ENCODE results near the gene CCDC187. TPM values are rescaled to one million over a fixed set of nuclear protein-coding genes. Genes with fewer than 3 reads are reported as not detected.

CCDC187 gene
- total and polyA plus RNA-seq, 2 of the 13 experiments (the other 11 are each of a cell fraction or from before 2014, with no cell fraction given), result 0.03 to 0.13 TPM

DNA sequence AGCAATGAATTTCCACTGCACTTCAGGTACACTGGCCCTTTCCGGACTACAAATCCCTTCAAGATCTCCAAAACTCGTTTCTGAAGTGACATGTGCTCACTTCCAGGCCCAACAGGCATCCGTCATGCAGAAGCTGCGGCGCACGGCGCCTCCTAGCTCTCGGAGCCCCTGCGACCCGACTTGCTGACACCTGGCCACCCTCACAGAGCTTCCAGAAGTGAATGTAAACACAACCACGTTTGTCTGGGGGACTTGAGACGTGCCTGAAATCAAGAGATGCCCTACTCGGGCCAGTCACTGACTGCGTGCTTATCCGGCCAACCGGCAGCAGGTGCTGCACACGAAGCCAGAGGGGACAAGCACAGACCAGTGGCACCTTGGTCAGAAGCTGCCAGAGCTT lies 94.1 kb downstream of the CCDC187 start (continued):
- TF ChIP-seq, protein P1, sequence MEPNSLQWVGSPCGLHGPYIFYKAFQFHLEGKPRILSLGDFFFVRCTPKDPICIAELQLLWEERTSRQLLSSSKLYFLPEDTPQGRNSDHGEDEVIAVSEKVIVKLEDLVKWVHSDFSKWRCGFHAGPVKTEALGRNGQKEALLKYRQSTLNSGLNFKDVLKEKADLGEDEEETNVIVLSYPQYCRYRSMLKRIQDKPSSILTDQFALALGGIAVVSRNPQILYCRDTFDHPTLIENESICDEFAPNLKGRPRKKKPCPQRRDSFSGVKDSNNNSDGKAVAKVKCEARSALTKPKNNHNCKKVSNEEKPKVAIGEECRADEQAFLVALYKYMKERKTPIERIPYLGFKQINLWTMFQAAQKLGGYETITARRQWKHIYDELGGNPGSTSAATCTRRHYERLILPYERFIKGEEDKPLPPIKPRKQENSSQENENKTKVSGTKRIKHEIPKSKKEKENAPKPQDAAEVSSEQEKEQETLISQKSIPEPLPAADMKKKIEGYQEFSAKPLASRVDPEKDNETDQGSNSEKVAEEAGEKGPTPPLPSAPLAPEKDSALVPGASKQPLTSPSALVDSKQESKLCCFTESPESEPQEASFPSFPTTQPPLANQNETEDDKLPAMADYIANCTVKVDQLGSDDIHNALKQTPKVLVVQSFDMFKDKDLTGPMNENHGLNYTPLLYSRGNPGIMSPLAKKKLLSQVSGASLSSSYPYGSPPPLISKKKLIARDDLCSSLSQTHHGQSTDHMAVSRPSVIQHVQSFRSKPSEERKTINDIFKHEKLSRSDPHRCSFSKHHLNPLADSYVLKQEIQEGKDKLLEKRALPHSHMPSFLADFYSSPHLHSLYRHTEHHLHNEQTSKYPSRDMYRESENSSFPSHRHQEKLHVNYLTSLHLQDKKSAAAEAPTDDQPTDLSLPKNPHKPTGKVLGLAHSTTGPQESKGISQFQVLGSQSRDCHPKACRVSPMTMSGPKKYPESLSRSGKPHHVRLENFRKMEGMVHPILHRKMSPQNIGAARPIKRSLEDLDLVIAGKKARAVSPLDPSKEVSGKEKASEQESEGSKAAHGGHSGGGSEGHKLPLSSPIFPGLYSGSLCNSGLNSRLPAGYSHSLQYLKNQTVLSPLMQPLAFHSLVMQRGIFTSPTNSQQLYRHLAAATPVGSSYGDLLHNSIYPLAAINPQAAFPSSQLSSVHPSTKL (CRISPR knock-in tag; IDR thresholded peaks at IDR 0.05), result no peak
- TF ChIP-seq ZNF644 (CRISPR knock-in tag; IDR thresholded peaks at IDR 0.05; ENCODE audit: low read depth) (no peak), ZNF12 (CRISPR knock-in tag; IDR thresholded peaks at IDR 0.05) (no peak), NFE2L2 (IDR thresholded peaks at IDR 0.05; ENCODE audit: low read length) (no peak), ZNF34 (CRISPR knock-in tag; IDR thresholded peaks at IDR 0.05; ENCODE audit: borderline replicate concordance) (no peak), HCFC1 (IDR thresholded peaks at IDR 0.05; ENCODE audit: low read depth, low read length) (no peak)

DNA sequence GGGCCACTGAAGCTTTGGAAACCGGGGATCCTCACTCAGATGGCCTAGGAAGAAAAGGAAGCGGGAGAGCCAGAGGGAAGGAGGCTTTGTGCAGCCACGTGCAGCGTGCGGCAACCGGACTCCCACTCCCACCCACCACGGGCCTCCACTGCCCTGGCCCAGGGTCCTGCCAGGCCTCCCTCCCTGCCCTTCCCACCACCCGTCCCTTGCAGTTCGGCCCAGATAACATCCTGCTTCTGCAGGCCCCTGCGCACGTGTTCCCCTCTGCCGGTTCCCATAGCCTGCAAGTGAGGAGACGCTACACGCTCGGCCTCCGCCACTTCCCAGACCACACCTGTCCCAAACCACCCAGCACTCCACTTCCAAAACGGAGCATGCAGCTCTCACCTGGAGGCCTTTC lies 94.7 kb downstream of the CCDC187 start:
- ATAC-seq, result no peak
- H3K79me2 ChIP-seq (ENCODE audit: insufficient read depth, low read length), result no peaks in the 10 kb centered on the region
- no peak for FAIRE-seq
- H3K4me2 ChIP-seq (ENCODE audit: low read depth, low read length), result no peak overlapping the region
- no peak for DNase-seq (ENCODE audit: low spot score)
- POLR2A ChIA-PET, result no interaction called here
- H3K9ac ChIP-seq (ENCODE audit: insufficient read depth, low read depth, low read length), result no peak overlapping the region
- peaks cover 12% of the 10 kb centered on the region for H3K4me1 ChIP-seq (ENCODE audit: insufficient read depth, low read length)
- in situ Hi-C loops (cut with HindIII; ENCODE audit: extremely low pct_ligation_motif_present, low pct_unique_long_range_greater_than_20kb) (no loop called here), intact Hi-C loops (cut with micrococcal nuclease; ENCODE audit: unreplicated experiment) (no loop called here)
- no peaks in the 10 kb centered on the region for H3K9me3 ChIP-seq (ENCODE audit: low read length)
- H3K27me3 ChIP-seq (ENCODE audit: control insufficient read depth in 1 of 2, insufficient read depth in 2 of 2, low read length in 2 of 2), result peaks cover 0 to 3% of the 10 kb centered on the region in 2 experiments; a peak in 2 of 5 replicates
- H3K36me3 ChIP-seq (replicated peaks in 1 of 2; ENCODE audit: control insufficient read depth in 1 of 2, insufficient read depth in 2 of 2, low read length in 2 of 2), result peaks cover 22 to 52% of the 10 kb centered on the region in 2 experiments
- peaks cover 25% of the 10 kb centered on the region; the same call in 1 of the 2 replicates for H4K20me1 ChIP-seq (ENCODE audit: insufficient read depth, low read length)
- CTCF ChIA-PET (ENCODE audit: low intra/inter-chr PET ratio, low total read pairs), result no interaction called here
- 96% methylated on average over 17 of the region's 17 CpGs for WGBS (ENCODE audit: low lambda C conversion rate)
- TF ChIP-seq, protein P2, sequence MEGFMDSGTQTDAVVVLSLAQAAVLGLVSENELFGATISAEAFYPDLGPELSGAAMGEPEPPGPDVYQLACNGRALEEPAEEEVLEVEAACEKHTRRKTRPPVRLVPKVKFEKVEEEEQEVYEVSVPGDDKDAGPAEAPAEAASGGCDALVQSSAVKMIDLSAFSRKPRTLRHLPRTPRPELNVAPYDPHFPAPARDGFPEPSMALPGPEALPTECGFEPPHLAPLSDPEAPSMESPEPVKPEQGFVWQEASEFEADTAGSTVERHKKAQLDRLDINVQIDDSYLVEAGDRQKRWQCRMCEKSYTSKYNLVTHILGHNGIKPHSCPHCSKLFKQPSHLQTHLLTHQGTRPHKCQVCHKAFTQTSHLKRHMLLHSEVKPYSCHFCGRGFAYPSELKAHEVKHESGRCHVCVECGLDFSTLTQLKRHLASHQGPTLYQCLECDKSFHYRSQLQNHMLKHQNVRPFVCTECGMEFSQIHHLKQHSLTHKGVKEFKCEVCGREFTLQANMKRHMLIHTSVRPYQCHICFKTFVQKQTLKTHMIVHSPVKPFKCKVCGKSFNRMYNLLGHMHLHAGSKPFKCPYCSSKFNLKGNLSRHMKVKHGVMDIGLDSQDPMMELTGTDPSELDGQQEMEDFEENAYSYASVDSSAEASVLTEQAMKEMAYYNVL (CRISPR knock-in tag; IDR thresholded peaks at IDR 0.05; ENCODE audit: borderline replicate concordance), result no peak
- no peak for TF ChIP-seq RNF2 (conservative IDR thresholded peaks at IDR 0.05; ENCODE audit: low read depth)
- TF ChIP-seq HOXA9 (CRISPR knock-in tag; IDR thresholded peaks at IDR 0.05; ENCODE audit: borderline replicate concordance), result no peak
- no peak for TF ChIP-seq ZNF772 (CRISPR knock-in tag; IDR thresholded peaks at IDR 0.05)
- TF ChIP-seq ZSCAN21 (CRISPR knock-in tag; IDR thresholded peaks at IDR 0.05; ENCODE audit: borderline replicate concordance), result no peak
- no peak for TF ChIP-seq ZNF850 (CRISPR knock-in tag; conservative IDR thresholded peaks at IDR 0.05)
- TF ChIP-seq EED (CRISPR knock-in tag; IDR thresholded peaks at IDR 0.05), result no peak
- TF ChIP-seq CEBPG (CRISPR knock-in tag; IDR thresholded peaks at IDR 0.05), result no peak
- no peak overlapping the region for H3K4me3 ChIP-seq (replicated peaks in 1 of 3; ENCODE audit: insufficient read depth in 1 of 3, low read depth in 2 of 3, low read length in 3 of 3)
- no peak overlapping the region for H3K27ac ChIP-seq (ENCODE audit: extremely low read length, insufficient read depth, low read length)
- no TSS peak for BruUV-seq (replicated peaks)
- H2AFZ ChIP-seq (ENCODE audit: low read length), result no peak overlapping the region
